Activated T-helper 2 cell treated with anti-CD3 and anti-CD28 coated beads, Interferon-gamma antibody, Interleukin-2, Interleukin-4, amounts not matched to agents 10 μg/mL and 5 μg/mL and 100 μg/mL, durations not matched to agents 14 hours and 24 hours and 36 hours (primary cell): Measurements from ENCODE around the gene STXBP5L. TPM values are rescaled to one million over a fixed set of nuclear protein-coding genes. Genes with fewer than 3 reads are reported as not detected.

Experiments used
- DNase-seq: peaks from one replicate; pipeline ENCODE4 v3.0.0; 2021; ENCODE audit warnings: low spot score
- H3K27ac Mint-ChIP-seq: one replicate; pipeline ENCODE4 v1.8.0; 2021; ENCODE audit warnings: mixed read lengths
- H3K27me3 Mint-ChIP-seq: one replicate; pipeline ENCODE4 v1.8.0; 2021; ENCODE audit warnings: low read depth, mixed read lengths
- H3K36me3 Mint-ChIP-seq: one replicate; pipeline ENCODE4 v1.8.0; 2021; ENCODE audit warnings: low read depth, mixed read lengths
- H3K4me1 Mint-ChIP-seq: one replicate; pipeline ENCODE4 v1.8.0; 2021; ENCODE audit warnings: low read depth, mixed read lengths
- H3K4me3 Mint-ChIP-seq: one replicate; pipeline ENCODE4 v1.8.0; 2021; ENCODE audit warnings: low read depth, mild to moderate bottlenecking, moderate library complexity, mixed read lengths
- H3K9me3 Mint-ChIP-seq: one replicate; pipeline ENCODE4 v1.8.0; 2021; ENCODE audit warnings: mixed read lengths
- intact Hi-C: fragments of 100-400 bp; cut with micrococcal nuclease; formaldehyde crosslinking; loops from one replicate; pipeline ENCODE4 v1.15.1; 2023
- total RNA-seq: library from RNA; stranded (reverse); gene quantifications from 2 replicates; pipeline ENCODE4 v1.2.3, GENCODE V29; 2022

The STXBP5L gene
- total RNA-seq, 1 donor from 2014 or later, result not detected

DNA sequence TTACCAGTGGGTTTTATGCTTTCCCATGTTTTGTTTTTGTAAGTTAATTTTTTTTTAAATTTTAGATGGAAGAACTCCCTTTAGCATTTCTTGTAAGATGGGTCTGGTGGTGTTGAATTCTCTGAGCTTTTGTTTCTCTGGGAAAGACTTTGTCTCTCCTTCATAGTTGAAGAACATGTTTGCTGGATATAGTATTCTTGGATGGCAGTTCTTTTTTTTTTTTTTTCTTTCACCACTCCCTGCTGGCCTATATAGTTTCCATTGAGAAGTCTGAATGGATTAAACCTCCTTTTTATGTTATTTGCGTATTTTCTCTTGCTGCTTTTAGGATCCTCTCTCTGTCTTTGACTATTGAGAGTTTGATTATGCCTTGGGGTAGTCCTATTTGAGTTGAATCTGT is 18.1 kb downstream of the STXBP5L start:
- no peak for DNase-seq
- H3K4me1 Mint-ChIP-seq, result no peaks in the 10 kb centered on the region
- H3K4me3 Mint-ChIP-seq, result no peak overlapping the region
- peaks cover 6% of the 10 kb centered on the region for H3K9me3 Mint-ChIP-seq
- intact Hi-C loops, result no loop called here
- H3K36me3 Mint-ChIP-seq, result no peaks in the 10 kb centered on the region
- no peaks in the 10 kb centered on the region for H3K27me3 Mint-ChIP-seq
- no peak overlapping the region for H3K27ac Mint-ChIP-seq

DNA sequence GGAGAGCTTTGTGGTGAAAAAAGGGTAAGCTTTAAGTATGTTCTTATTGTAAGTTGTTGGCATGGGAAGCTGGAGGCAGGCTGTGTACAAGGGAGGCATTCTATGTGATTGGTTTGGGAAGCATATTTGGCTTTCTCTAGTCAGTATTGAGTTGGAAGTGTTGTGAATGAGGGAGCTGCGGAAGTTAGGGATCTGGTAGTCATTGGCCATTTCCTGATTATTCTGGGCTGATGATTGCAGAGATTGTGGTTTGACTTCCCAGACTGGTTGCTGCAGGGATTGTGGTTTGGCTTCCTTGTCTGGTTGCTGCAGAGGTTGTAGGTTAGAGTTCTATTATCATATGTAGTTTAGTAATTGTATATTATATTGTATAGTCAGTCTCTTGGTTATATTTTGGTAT is 21.0 kb downstream of the STXBP5L start:
- Mint-ChIP-seq H3K9me3 (peaks cover 6% of the 10 kb centered on the region), H3K27me3 (no peaks in the 10 kb centered on the region), H3K27ac (no peak overlapping the region), H3K36me3 (no peaks in the 10 kb centered on the region), H3K4me3 (no peak overlapping the region), H3K4me1 (no peaks in the 10 kb centered on the region)
- intact Hi-C loops, result no loop called here
- DNase-seq, result no peak

DNA sequence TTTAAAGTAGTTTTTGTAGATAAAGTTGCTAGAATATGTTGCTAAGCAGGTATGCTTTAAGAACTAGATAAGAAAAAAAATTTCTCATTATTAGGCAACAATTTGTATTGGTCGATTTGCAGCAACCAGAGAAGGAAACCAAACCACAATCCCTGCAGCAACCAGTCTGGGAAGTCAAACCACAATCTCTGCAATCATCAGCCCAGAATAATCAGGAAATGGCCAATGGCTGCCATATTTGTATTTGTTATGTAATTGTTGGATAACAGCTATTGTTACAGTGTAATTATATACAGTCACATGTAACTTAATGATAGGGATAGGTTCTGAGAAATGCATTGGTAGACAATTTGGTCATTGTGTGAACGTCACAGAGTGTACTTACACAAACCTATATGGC is 23.6 kb downstream of the STXBP5L start:
- DNase-seq, result no peak
- Mint-ChIP-seq H3K4me3 (no peak overlapping the region), H3K36me3 (no peaks in the 10 kb centered on the region), H3K27ac (no peak overlapping the region), H3K4me1 (no peaks in the 10 kb centered on the region), H3K9me3 (peaks cover 2% of the 10 kb centered on the region), H3K27me3 (no peaks in the 10 kb centered on the region)
- intact Hi-C loops, result no loop called here

DNA sequence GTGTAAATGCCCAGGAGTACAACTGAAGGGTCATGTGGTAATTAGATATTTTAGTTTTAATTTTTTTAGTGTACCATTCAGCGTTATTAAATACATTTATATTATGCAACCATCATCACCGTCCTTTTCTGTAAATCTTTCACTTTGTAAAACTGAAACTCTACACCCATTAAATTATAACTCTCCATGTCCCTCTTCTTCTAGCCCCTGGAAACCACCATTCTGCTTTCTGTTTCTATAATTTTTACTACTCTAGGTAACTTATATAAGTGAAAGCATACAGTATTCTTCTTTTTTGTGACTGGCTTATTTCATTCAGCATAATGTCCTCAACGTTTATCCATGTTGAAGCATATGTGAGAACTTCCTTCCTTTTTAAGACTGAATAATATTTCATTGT is 48.1 kb downstream of the STXBP5L start:
- intact Hi-C loops, result no loop called here
- Mint-ChIP-seq H3K27ac (no peak overlapping the region), H3K9me3 (peaks cover 12% of the 10 kb centered on the region), H3K4me3 (no peak overlapping the region), H3K36me3 (no peaks in the 10 kb centered on the region), H3K4me1 (no peaks in the 10 kb centered on the region), H3K27me3 (no peaks in the 10 kb centered on the region)
- DNase-seq, result no peak

DNA sequence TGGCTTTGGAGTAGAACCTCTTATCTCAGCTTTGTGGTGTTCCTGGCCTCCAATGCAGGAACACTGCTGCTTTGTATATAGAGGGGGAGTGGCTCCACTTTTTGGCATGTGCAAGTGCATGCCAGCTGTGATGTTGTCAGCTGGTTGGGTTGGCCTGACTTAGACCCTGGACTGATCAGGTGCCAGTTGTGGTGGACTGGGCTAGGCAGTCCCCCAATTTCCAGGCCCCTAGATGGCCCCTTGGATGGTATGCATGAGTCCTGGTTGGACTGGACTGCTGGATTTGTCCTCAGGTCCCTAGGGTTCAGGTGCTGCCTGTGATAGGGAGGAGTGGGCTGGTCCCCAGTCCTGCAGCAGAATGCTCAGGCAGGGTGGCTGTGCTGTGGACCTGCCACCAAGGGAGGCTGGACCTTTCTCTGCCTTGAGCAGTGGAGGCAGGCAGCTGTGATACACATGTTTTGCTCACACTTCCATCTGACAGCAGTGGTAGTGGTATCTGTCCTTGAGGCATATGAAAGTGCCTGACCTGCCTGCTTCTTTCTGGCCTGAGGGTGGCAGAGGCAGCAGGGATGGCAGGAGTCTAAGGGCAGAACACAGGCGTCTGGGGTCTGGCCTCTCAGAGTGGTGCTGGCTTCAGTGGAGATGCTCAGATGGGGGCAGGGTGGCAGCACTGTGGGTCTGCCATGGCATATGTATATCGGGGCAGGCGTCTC is 74.8 kb downstream of the STXBP5L start:
- no peak for DNase-seq
- no peaks in the 10 kb centered on the region for H3K27me3 Mint-ChIP-seq
- H3K36me3 Mint-ChIP-seq, result no peaks in the 10 kb centered on the region
- intact Hi-C loops, result no loop called here
- no peaks in the 10 kb centered on the region for H3K4me1 Mint-ChIP-seq
- H3K9me3 Mint-ChIP-seq, result peaks cover 17% of the 10 kb centered on the region
- H3K4me3 Mint-ChIP-seq, result no peak overlapping the region
- no peak overlapping the region for H3K27ac Mint-ChIP-seq

DNA sequence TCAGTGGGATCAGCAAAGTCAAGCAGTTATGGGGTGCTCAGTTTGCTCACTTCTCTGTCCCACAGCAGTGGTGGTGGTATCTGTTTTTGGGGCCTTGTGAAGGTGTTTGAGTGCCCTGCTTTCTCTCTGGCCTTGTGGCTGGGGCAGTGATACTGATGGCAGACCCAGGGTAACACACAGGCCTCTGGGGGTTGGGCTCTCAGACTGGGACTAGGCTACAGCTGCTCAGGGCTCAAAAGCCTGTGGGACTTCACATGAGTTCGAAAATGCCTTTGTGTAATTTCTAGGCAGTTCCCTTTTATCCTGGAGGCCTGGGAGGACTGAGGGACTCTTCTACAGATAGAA is 75.3 kb downstream of the STXBP5L start:
- Mint-ChIP-seq H3K4me3 (no peak overlapping the region), H3K27me3 (no peaks in the 10 kb centered on the region), H3K9me3 (peaks cover 21% of the 10 kb centered on the region), H3K36me3 (no peaks in the 10 kb centered on the region), H3K27ac (no peak overlapping the region), H3K4me1 (no peaks in the 10 kb centered on the region)
- DNase-seq, result no peak
- intact Hi-C loops, result no loop called here

DNA sequence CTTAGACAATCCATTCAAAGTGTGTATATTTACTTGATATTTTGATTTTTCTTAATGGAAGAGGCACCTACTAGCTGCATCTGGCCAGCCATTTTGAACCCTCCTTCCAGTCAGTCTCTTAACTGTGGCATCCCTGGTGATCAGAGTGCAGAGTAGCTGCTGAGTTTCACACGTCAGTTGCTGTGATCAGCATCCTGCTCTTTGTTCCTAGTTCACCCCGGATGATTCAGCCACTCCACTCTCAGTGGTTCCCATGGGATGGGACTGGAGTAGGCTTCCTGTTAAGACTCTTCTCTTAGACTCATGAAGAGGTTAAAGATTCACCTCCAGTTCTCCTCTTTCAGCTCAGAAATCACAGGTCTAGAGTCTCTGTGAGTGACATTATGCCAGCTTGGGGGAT is 75.8 kb downstream of the STXBP5L start:
- H3K4me1 Mint-ChIP-seq, result no peaks in the 10 kb centered on the region
- H3K4me3 Mint-ChIP-seq, result no peak overlapping the region
- DNase-seq, result no peak
- H3K27ac Mint-ChIP-seq, result no peak overlapping the region
- peaks cover 21% of the 10 kb centered on the region for H3K9me3 Mint-ChIP-seq
- no peaks in the 10 kb centered on the region for H3K36me3 Mint-ChIP-seq
- no peaks in the 10 kb centered on the region for H3K27me3 Mint-ChIP-seq
- intact Hi-C loops, result no loop called here

DNA sequence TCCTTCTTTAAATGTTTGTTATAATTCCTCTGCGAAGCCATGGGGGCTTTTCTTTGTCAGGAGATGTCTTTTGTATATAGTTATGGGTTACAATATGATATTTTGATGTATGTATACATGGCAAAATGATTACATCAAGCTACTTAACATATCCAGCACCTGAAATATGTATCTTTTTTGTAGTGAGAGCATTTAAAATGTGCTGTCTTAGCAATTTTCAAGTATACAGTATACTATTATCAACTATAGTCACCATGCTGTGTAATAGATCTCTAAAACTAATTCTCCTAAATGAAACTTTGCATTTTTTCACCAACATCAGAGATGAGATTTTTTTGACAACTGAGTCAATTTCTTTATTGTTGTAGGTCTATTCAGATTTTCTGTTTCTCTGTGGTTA is 77.2 kb downstream of the STXBP5L start:
- intact Hi-C loops, result no loop called here
- Mint-ChIP-seq H3K27ac (no peak overlapping the region), H3K36me3 (no peaks in the 10 kb centered on the region), H3K4me3 (no peak overlapping the region), H3K4me1 (no peaks in the 10 kb centered on the region), H3K27me3 (no peaks in the 10 kb centered on the region), H3K9me3 (peaks cover 25% of the 10 kb centered on the region)
- DNase-seq, result no peak

DNA sequence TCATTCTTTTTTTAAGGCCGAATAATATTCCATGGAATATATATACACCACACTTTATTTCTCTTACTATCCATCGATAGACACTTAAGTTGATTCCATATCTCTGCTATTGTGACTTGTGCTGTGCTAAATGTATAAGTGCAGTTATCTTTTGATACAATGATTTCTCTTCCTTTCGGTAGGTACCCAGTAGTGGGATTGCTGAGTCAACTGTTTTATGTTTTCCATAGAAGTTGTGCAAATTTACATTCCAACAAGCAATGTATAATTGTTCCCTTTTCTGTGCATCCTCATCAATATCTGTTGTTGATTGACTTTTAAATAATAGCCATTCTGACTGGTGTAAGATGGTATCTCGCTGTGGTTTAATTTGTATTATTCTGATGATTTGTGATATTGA is 81.0 kb downstream of the STXBP5L start:
- Mint-ChIP-seq H3K27ac (no peak overlapping the region), H3K4me1 (no peaks in the 10 kb centered on the region), H3K9me3 (peaks cover 22% of the 10 kb centered on the region), H3K36me3 (no peaks in the 10 kb centered on the region), H3K4me3 (no peak overlapping the region), H3K27me3 (no peaks in the 10 kb centered on the region)
- intact Hi-C loops, result no loop called here
- DNase-seq, result no peak

DNA sequence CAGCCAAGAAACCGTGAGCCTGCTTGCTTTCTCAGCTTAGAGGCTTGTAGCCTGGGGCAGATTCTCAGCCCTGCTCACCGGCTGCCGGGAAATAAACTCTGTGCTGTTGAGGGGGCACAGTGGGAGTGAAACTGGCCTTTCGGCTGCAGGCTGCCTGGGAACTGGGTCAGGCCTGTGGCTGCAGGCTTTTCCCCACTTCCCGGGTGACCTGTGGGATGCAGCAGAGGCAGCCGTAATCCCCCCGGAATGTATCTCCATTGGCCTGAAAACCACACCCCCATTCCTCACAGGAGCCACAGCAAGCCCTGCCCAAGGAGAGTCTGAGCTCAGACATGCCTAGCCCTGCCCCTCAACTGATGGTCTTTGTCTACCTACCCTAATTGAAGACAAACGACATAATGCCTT is 110.9 kb downstream of the STXBP5L start:
- Mint-ChIP-seq H3K9me3 (peaks cover 15% of the 10 kb centered on the region), H3K36me3 (no peaks in the 10 kb centered on the region), H3K4me3 (no peak overlapping the region), H3K27ac (no peak overlapping the region), H3K4me1 (no peaks in the 10 kb centered on the region), H3K27me3 (no peaks in the 10 kb centered on the region)
- no peak for DNase-seq
- intact Hi-C loops, result no loop called here

DNA sequence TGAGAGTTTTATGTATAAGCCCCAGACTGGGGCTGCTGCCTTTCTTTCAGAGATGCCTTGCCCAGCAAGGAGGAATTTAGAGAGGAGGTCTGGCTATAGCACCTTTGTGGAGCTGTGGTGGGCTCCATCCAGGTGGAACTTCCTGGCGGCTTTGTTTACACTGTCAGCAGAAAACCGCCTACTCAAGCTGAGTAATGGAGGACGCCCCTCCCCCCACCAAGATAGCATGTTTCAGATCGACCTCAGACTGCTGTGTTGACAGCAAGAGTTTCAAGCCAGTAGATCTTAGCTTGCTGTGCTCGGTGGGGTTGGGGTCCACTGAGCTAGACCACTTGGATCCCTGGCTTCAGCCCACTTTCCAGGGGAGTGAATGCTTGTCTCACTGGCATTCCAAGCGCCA is 155.6 kb downstream of the STXBP5L start:
- Mint-ChIP-seq H3K4me1 (no peaks in the 10 kb centered on the region), H3K9me3 (peaks cover 4% of the 10 kb centered on the region), H3K27me3 (no peaks in the 10 kb centered on the region), H3K4me3 (no peak overlapping the region), H3K36me3 (no peaks in the 10 kb centered on the region), H3K27ac (no peak overlapping the region)
- intact Hi-C loops, result no loop called here
- DNase-seq, result no peak

DNA sequence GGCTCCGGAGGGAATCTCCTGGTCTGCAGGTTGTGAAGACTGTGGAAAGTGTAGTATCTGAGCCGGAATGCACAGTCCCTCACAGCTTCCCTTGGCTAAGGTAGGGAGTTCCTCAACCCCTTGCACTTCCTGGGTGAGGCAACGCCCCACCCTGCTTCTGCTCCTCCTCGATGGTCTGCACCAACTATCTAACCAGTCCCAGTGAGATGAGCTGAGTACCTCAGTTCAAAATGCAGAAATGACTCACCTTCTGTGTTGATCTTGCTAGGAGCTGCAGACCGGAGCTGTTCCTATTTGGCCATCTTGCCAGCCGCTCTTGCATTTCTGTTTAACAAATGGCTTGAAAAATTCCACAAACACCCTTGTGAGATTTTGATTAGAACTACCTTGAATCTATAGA is 156.1 kb downstream of the STXBP5L start:
- intact Hi-C loops, result no loop called here
- Mint-ChIP-seq H3K9me3 (peaks cover 4% of the 10 kb centered on the region), H3K4me3 (no peak overlapping the region), H3K36me3 (no peaks in the 10 kb centered on the region), H3K27me3 (no peaks in the 10 kb centered on the region), H3K27ac (no peak overlapping the region), H3K4me1 (no peaks in the 10 kb centered on the region)
- no peak for DNase-seq

DNA sequence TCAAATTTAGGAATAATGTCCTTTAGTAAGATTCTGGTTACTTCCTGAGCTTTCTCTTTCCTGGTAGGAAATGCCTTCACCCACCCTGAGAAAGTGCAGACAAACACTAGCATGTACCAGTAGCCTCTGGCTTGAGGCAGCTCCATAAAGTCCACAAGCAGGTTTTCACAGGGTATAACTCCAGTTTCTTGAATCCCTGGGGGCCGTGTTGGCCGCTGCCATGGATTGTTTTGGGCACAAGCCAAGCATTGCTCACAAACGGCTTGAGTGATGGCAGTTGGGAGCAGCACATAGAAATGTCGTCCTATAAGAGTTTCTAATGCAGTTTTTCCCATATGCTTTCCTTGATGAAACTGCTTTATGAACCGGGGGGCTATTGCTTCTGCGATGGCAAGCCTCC is 164.1 kb downstream of the STXBP5L start:
- H3K27me3 Mint-ChIP-seq, result no peaks in the 10 kb centered on the region
- peaks cover 3% of the 10 kb centered on the region for H3K9me3 Mint-ChIP-seq

DNA sequence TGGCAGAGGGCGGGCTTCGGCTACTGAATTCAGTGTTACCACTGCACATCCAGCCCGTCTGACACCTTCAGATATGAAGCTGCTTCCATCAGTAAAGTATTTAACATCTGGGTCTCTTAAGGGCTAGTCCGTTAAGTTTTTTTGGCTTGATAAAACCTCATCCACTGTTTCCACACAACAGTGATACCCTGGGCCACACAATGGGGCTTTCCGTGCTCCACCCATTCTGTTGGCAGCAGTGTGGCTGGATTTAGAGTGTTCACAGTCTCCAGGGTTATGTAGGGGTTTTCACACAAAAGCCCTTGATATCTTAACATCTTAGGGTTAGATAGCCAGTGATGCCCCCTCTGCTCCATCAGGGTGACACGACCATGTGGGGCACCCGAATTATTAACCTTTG is 165.0 kb downstream of the STXBP5L start:
- intact Hi-C loops, result no loop called here
- Mint-ChIP-seq H3K27me3 (no peaks in the 10 kb centered on the region), H3K4me1 (no peaks in the 10 kb centered on the region), H3K27ac (no peak overlapping the region), H3K9me3 (peaks cover 11% of the 10 kb centered on the region), H3K36me3 (no peaks in the 10 kb centered on the region), H3K4me3 (no peak overlapping the region)
- no peak for DNase-seq

More for the DNA sequence above, 164.1 kb downstream of the STXBP5L start:
- Mint-ChIP-seq H3K27ac (no peak overlapping the region), H3K4me1 (no peaks in the 10 kb centered on the region), H3K4me3 (no peak overlapping the region), H3K36me3 (no peaks in the 10 kb centered on the region)
- no peak for DNase-seq
- intact Hi-C loops, result no loop called here
